ENCODE measurements around the gene ARMC7. TPM values are rescaled to one million over a fixed set of nuclear protein-coding genes. Genes with fewer than 3 reads are reported as not detected.
A peak's percentile ranks its signal among the peaks of the same experiment; 100 is the strongest.

ARMC7 gene
- total RNA-seq, 1 experiment from 2014 or later = 48.7 TPM

DNA sequence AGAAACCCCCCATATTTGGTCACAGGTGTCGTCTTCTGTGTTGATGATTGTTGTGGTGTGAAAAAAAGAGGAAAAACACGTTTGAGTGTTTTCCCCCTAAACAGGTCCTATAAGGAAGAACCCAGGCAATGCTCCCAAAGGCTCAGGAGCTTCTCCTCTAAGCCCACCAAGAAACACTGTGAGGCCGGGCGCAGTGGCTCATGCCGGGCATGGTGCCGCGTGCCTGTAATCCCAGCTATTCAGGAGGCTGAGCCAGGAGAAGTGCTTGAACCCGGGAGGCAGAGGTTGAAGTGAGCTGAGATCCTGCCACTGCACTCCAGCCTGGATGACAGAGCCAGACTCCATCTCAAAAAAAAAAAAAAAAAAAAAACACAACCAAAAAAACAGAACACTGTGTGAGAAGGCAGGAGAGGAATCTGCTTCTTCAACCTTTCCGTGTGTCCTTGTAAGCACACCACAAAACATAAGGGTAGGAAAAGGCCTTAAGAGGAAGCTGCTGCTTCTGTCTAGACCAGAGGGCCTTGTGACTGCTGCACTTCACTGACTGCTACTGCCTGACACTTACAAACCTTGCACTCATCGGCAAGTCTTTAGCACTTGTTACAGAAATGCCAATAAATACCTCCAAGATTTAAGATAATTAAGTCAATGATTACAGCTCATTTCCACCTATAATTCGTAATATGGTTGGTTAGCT is 35.2 kb downstream of the ARMC7 start:
- no peak overlapping the region for H3K4me3 ChIP-seq (ENCODE audit: low read depth in 2 of 2, low read length in 2 of 2)
- no peak for DNase-seq (ENCODE audit: low read depth, low spot score)
- no peaks in the 10 kb centered on the region for H3K27me3 ChIP-seq (ENCODE audit: control insufficient read depth, insufficient read depth, low read length)
- in situ Hi-C loops (cut with HindIII; ENCODE audit: low pct_unique_long_range_greater_than_20kb, low sequenced_read_pairs) (no loop called here), intact Hi-C loops (cut with micrococcal nuclease; ENCODE audit: unreplicated experiment) (no loop called here)
- no peaks in the 10 kb centered on the region for H3K9me3 ChIP-seq (ENCODE audit: control insufficient read depth, insufficient read depth, low read depth, low read length)
- ChIA-PET POLR2A (interaction anchor here (0.5 to 0.7 kb wide), 2 partner anchors 14 to 20 kb away, joined by 3 to 4 read pairs; no protein-coding TSS in a partner anchor), CTCF (interaction anchor here (0.6 to 0.7 kb wide), 2 partner anchors 9 to 182 kb away, joined by 4 to 9 read pairs; no protein-coding TSS in a partner anchor)
- no peak for ATAC-seq
- BruUV-seq (replicated peaks) = TSS peak; percentile 12
- no peak overlapping the region for H3K27ac ChIP-seq (ENCODE audit: low read length)
- H3K4me1 ChIP-seq (ENCODE audit: control insufficient read depth, insufficient read depth, low read length) = 0 out of 2 replicates have a peak, but pooled peaks cover 3% of the 10 kb centered on the region
- H3K36me3 ChIP-seq (ENCODE audit: control insufficient read depth, insufficient read depth, low read length) = peaks cover 36% of the 10 kb centered on the region
- TF ChIP-seq SIN3A (IDR thresholded peaks at IDR 0.05; ENCODE audit: borderline replicate concordance, insufficient read depth, low read depth, low read length) = no peak
- TF ChIP-seq, protein P1, sequence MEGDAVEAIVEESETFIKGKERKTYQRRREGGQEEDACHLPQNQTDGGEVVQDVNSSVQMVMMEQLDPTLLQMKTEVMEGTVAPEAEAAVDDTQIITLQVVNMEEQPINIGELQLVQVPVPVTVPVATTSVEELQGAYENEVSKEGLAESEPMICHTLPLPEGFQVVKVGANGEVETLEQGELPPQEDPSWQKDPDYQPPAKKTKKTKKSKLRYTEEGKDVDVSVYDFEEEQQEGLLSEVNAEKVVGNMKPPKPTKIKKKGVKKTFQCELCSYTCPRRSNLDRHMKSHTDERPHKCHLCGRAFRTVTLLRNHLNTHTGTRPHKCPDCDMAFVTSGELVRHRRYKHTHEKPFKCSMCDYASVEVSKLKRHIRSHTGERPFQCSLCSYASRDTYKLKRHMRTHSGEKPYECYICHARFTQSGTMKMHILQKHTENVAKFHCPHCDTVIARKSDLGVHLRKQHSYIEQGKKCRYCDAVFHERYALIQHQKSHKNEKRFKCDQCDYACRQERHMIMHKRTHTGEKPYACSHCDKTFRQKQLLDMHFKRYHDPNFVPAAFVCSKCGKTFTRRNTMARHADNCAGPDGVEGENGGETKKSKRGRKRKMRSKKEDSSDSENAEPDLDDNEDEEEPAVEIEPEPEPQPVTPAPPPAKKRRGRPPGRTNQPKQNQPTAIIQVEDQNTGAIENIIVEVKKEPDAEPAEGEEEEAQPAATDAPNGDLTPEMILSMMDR (IDR thresholded peaks at IDR 0.05) = no peak

DNA sequence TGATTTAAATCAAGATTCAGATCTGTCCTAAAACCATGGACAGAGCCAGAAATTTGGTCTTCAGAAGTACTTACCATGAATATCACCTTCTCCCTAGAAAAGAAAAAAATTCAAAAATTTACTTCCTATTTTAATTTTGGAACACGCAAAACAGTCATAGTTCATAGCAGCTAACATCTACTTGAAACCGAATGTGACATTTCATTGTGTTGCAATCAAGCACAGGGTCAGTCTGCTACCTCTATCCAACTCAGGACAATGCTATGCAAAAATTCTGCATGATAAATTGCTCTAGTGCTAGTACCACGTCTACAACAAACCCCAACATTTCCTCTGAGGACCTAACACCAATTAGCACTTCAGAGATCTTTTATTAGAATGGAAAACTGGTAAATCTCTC is 36.8 kb downstream of the ARMC7 start:
- intact Hi-C loops (cut with micrococcal nuclease; ENCODE audit: unreplicated experiment) = no loop called here
- ChIA-PET POLR2A (no interaction called here), CTCF (no interaction called here)
- Histone ChIP-seq H3K36me3 (ENCODE audit: control insufficient read depth, insufficient read depth, low read length) (peaks cover 34% of the 10 kb centered on the region), H3K27me3 (ENCODE audit: control insufficient read depth, insufficient read depth, low read length) (no peaks in the 10 kb centered on the region), H3K4me1 (ENCODE audit: control insufficient read depth, insufficient read depth, low read length) (peaks cover 3% of the 10 kb centered on the region; the same call in 1 of the 2 replicates), H3K4me3 (ENCODE audit: low read depth in 2 of 2, low read length in 2 of 2) (no peak overlapping the region), H3K9me3 (ENCODE audit: control insufficient read depth, insufficient read depth, low read depth, low read length) (no peaks in the 10 kb centered on the region), H3K27ac (ENCODE audit: low read length) (no peak overlapping the region)
- no TSS peak for BruUV-seq (replicated peaks)
- no peak for DNase-seq (ENCODE audit: low read depth, low spot score)
- no peak for ATAC-seq
- in situ Hi-C loops (cut with HindIII; ENCODE audit: low pct_unique_long_range_greater_than_20kb, low sequenced_read_pairs) = no loop called here
- TF ChIP-seq, protein P2, sequence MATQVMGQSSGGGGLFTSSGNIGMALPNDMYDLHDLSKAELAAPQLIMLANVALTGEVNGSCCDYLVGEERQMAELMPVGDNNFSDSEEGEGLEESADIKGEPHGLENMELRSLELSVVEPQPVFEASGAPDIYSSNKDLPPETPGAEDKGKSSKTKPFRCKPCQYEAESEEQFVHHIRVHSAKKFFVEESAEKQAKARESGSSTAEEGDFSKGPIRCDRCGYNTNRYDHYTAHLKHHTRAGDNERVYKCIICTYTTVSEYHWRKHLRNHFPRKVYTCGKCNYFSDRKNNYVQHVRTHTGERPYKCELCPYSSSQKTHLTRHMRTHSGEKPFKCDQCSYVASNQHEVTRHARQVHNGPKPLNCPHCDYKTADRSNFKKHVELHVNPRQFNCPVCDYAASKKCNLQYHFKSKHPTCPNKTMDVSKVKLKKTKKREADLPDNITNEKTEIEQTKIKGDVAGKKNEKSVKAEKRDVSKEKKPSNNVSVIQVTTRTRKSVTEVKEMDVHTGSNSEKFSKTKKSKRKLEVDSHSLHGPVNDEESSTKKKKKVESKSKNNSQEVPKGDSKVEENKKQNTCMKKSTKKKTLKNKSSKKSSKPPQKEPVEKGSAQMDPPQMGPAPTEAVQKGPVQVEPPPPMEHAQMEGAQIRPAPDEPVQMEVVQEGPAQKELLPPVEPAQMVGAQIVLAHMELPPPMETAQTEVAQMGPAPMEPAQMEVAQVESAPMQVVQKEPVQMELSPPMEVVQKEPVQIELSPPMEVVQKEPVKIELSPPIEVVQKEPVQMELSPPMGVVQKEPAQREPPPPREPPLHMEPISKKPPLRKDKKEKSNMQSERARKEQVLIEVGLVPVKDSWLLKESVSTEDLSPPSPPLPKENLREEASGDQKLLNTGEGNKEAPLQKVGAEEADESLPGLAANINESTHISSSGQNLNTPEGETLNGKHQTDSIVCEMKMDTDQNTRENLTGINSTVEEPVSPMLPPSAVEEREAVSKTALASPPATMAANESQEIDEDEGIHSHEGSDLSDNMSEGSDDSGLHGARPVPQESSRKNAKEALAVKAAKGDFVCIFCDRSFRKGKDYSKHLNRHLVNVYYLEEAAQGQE (IDR thresholded peaks at IDR 0.05; ENCODE audit: insufficient read depth in 1 of 2, low read depth in 2 of 2, low read length in 1 of 2) = no peak
- TF ChIP-seq, protein P1 (IDR thresholded peaks at IDR 0.05) = no peak
- TF ChIP-seq POLR2AphosphoS5 (IDR thresholded peaks at IDR 0.05; ENCODE audit: low read depth, low read length) (no peak), SIN3A (IDR thresholded peaks at IDR 0.05; ENCODE audit: borderline replicate concordance, insufficient read depth, low read depth, low read length) (no peak)
